GM12878 (cell line): ENCODE measurements around the gene ZC3H6. TPM values are rescaled to one million over a fixed set of nuclear protein-coding genes. Genes with fewer than 3 reads are reported as not detected.

Experiments used
- CEBPZ ChIP-seq: fragments of 150-350 bp; IDR thresholded peaks from 2 replicates; pipeline ENCODE4 v1.6.1; 2016; ENCODE audit warnings: low read depth, low read length
- CHD4 ChIP-seq: fragments of 200-600 bp; sonication (generic); IDR thresholded peaks from 2 replicates; pipeline ENCODE4 v1.6.1; 2016; ENCODE audit warnings: mild to moderate bottlenecking
- FOS ChIP-seq: IDR thresholded peaks from 3 replicates; pipeline ENCODE4 v1.6.1; 2011; ENCODE audit warnings: borderline replicate concordance; ENCODE audit not compliant: insufficient read length; ENCODE audit errors: extremely low read depth
- GATAD2B ChIP-seq: fragments of 450-650 bp; conservative IDR thresholded peaks from 2 replicates; pipeline ENCODE4 v1.6.1; 2017; ENCODE audit warnings: low read depth, mild to moderate bottlenecking, moderate library complexity
- IRF4 ChIP-seq: IDR thresholded peaks from 2 replicates; pipeline ENCODE4 v1.6.1; 2011; ENCODE audit warnings: low read depth, low read length
- MTA3 ChIP-seq: IDR thresholded peaks from 2 replicates; pipeline ENCODE4 v1.6.1; 2012; ENCODE audit warnings: low read length, inconsistent platforms, borderline replicate concordance
- NBN ChIP-seq: fragments of 450-650 bp; IDR thresholded peaks from 2 replicates; pipeline ENCODE4 v1.6.1; 2016
- NKRF ChIP-seq: fragments of 450-650 bp; conservative IDR thresholded peaks from 2 replicates; pipeline ENCODE4 v1.6.1; 2017; ENCODE audit warnings: mild to moderate bottlenecking, moderate library complexity
- PBX3 ChIP-seq: IDR thresholded peaks from 2 replicates; pipeline ENCODE4 v1.6.1; 2011; ENCODE audit warnings: mild to moderate bottlenecking, low read depth, low read length, moderate library complexity; ENCODE audit not compliant: insufficient replicate concordance
- PKNOX1 ChIP-seq: fragments of 450-650 bp; IDR thresholded peaks from 2 replicates; pipeline ENCODE4 v1.6.1; 2016; ENCODE audit warnings: mild to moderate bottlenecking
- POLR2A ChIP-seq: IDR thresholded peaks from 2 replicates; pipeline ENCODE4 v1.6.1; 2011; ENCODE audit warnings: low read depth, mild to moderate bottlenecking, low read length
- POU2F2 ChIP-seq: IDR thresholded peaks from 3 replicates; pipeline ENCODE4 v1.6.1; 2011; ENCODE audit warnings: low read depth, mild to moderate bottlenecking, low read length, borderline replicate concordance
- RAD21 ChIP-seq: IDR thresholded peaks from 2 replicates; pipeline ENCODE4 v1.6.1; 2011; ENCODE audit warnings: mild to moderate bottlenecking, low read depth, low read length, moderate library complexity; ENCODE audit not compliant: insufficient read depth
- RCOR1 ChIP-seq: conservative IDR thresholded peaks from 2 replicates; pipeline ENCODE4 v1.6.1; 2012; ENCODE audit warnings: low read depth, low read length, improper control_type of control experiment
- TARDBP ChIP-seq: IDR thresholded peaks from 2 replicates; pipeline ENCODE4 v1.6.1; 2016; ENCODE audit warnings: borderline replicate concordance
- TCF7 ChIP-seq: IDR thresholded peaks from 2 replicates; pipeline ENCODE4 v1.6.1; 2014; ENCODE audit warnings: antibody characterized with exemption, borderline replicate concordance
- WRNIP1 ChIP-seq: IDR thresholded peaks from 2 replicates; pipeline ENCODE4 v1.6.1; 2011; ENCODE audit warnings: low read depth, low read length, improper control_type of control experiment, borderline replicate concordance
- YY1 ChIP-seq: IDR thresholded peaks from 2 replicates; pipeline ENCODE4 v1.6.1; 2011; ENCODE audit warnings: low read depth, mild to moderate bottlenecking, low read length
- ZNF274 ChIP-seq: IDR thresholded peaks from one replicate; pipeline ENCODE4 v1.8.0; 2011; ENCODE audit not compliant: insufficient read length, insufficient read depth
- polyA plus RNA-seq, 11 experiments: library from polyadenylated mRNA; depleted of rRNA in 4 of 11; unstranded in 6 of 11; stranded (reverse) in 5 of 11; fragments of >200 nt; fragmentation: Nextera tagmentation in 4 of 11; fragmentation: Illumina TruSeq in 1 of 11; extraction: Ambion mirVana in 4 of 11; extraction: Trizol in 1 of 11; gene quantifications; 1 replicate in 1 of 11; 2 replicates in 10 of 11; pipeline versions ENCODE4 v1.2.1 to v1.2.3, GENCODE V29; 2011 to 2016; ENCODE audit warnings: inconsistent platforms in 2 of 11, missing spikeins in 2 of 11, low read depth in 1 of 11
- total RNA-seq, 4 experiments: library from RNA; depleted of rRNA in 3 of 4; stranded (reverse); fragments of >200 nt in 3 of 4; fragmentation: Illumina TruSeq in 1 of 4; extraction: Trizol in 1 of 4; gene quantifications; 2 replicates each; pipeline versions ENCODE4 v1.2.1 to v1.2.3, GENCODE V29; 2013 to 2021
- TF ChIP-seq, protein P1 (sequence below): IDR thresholded peaks from 2 replicates; pipeline ENCODE4 v1.6.1; 2012; ENCODE audit warnings: mild to moderate bottlenecking, low read depth, low read length

The ZC3H6 gene
- total and polyA plus RNA-seq, 10 of the 15 experiments (the other 5 are each of a cell fraction or from before 2014, with no cell fraction given), result 0.53 to 4.7 (median 1.9) TPM

DNA sequence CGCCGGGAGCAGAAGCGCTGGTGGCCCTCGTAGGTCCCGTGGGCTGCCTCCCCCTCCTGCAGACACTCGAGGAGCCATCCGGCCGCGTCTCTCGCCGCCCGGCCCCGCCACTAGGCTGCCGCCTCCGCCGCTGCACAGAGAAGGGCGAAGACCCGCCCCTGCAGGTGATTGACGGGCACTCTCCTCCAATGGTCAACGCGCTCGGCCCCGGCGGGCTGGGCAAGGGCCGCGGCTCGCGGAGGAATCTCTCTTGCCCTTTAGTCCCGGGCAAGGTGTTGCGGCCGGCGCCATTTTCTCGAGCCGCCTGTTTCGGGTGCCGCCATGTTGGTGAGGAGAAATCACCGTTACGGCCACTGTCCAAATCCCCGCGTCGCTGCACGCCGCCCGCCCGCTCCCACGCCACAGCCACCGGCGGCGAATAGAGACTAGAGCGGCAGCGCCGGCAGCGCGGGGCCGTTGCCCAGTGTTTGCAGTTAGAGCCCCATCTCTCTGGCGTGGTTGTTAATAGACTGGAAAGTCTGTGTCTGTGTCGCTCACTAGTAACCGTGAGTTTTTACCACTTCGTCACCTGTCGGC is at the start of gene ZC3H6 (continued):
- TF ChIP-seq NBN, result peak; percentile 94
- TF ChIP-seq YY1, result peak; percentile 100
- peak; percentile 70; the same call in 1 of the 2 replicates for TF ChIP-seq IRF4
- TF ChIP-seq CHD4, result no peak
- TF ChIP-seq ZNF274, result no peak
- TF ChIP-seq, protein P1, sequence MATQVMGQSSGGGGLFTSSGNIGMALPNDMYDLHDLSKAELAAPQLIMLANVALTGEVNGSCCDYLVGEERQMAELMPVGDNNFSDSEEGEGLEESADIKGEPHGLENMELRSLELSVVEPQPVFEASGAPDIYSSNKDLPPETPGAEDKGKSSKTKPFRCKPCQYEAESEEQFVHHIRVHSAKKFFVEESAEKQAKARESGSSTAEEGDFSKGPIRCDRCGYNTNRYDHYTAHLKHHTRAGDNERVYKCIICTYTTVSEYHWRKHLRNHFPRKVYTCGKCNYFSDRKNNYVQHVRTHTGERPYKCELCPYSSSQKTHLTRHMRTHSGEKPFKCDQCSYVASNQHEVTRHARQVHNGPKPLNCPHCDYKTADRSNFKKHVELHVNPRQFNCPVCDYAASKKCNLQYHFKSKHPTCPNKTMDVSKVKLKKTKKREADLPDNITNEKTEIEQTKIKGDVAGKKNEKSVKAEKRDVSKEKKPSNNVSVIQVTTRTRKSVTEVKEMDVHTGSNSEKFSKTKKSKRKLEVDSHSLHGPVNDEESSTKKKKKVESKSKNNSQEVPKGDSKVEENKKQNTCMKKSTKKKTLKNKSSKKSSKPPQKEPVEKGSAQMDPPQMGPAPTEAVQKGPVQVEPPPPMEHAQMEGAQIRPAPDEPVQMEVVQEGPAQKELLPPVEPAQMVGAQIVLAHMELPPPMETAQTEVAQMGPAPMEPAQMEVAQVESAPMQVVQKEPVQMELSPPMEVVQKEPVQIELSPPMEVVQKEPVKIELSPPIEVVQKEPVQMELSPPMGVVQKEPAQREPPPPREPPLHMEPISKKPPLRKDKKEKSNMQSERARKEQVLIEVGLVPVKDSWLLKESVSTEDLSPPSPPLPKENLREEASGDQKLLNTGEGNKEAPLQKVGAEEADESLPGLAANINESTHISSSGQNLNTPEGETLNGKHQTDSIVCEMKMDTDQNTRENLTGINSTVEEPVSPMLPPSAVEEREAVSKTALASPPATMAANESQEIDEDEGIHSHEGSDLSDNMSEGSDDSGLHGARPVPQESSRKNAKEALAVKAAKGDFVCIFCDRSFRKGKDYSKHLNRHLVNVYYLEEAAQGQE, result 0 out of 2 replicates have a peak, but pooled peaks have one; percentile 42
- no peak for TF ChIP-seq FOS
- no peak; the same call in 1 of the 2 replicates for TF ChIP-seq TCF7
- peak; percentile 97 for TF ChIP-seq TARDBP
- peak; percentile 85 for TF ChIP-seq POU2F2
- TF ChIP-seq PBX3, result peak; percentile 99
- no peak for TF ChIP-seq RAD21
- no peak for TF ChIP-seq CEBPZ
- TF ChIP-seq NKRF, result no peak; the same call in 1 of the 2 replicates
- peak; percentile 100 for TF ChIP-seq PKNOX1
- TF ChIP-seq MTA3, result 0 out of 2 replicates have a peak, but pooled peaks have one; percentile 15
- TF ChIP-seq POLR2A, result peak; percentile 95
- 0 out of 2 replicates have a peak, but pooled peaks have one; percentile 48 for TF ChIP-seq RCOR1
- TF ChIP-seq GATAD2B, result peak; percentile 90
- no peak for TF ChIP-seq WRNIP1
